ENCODE data around the gene RAD51B.

RAD51B gene

GRCh38 chr14:68459480-68460136 lies 640.0 kb downstream of the RAD51B start:
- no peak for DNase-seq

- no peak for DNase-seq
These were observed 641.0 kb downstream of the RAD51B start for GRCh38 chr14:68460541-68460940.

- no peak for DNase-seq
These were observed 641.5 kb downstream of the RAD51B start for GRCh38 chr14:68461086-68461485.

GRCh38 chr14:68462683-68463082 lies 643.1 kb downstream of the RAD51B start:
- no peak for DNase-seq

- no peak for DNase-seq
These were observed 643.7 kb downstream of the RAD51B start for GRCh38 chr14:68463299-68463698.

GRCh38 chr14:68463705-68464374 lies 644.3 kb downstream of the RAD51B start:
- DNase-seq = no peak

GRCh38 chr14:68464711-68465110 lies 645.1 kb downstream of the RAD51B start:
- no peak for DNase-seq

- DNase-seq = no peak
These were observed 647.0 kb downstream of the RAD51B start for GRCh38 chr14:68466491-68466977.

- no peak for DNase-seq
These were observed 647.8 kb downstream of the RAD51B start for GRCh38 chr14:68467425-68467824.

- DNase-seq = no peak
These were observed 649.0 kb downstream of the RAD51B start for GRCh38 chr14:68468437-68469207.

- no peak for DNase-seq
These were observed 649.7 kb downstream of the RAD51B start for GRCh38 chr14:68469208-68469713.

- no peak for DNase-seq
These were observed 650.8 kb downstream of the RAD51B start for GRCh38 chr14:68470361-68470760.

GRCh38 chr14:68471029-68471963 lies 651.7 kb downstream of the RAD51B start:
- no peak for DNase-seq

- DNase-seq = no peak
These were observed 652.5 kb downstream of the RAD51B start for GRCh38 chr14:68471964-68472508.

GRCh38 chr14:68473069-68473468 lies 653.5 kb downstream of the RAD51B start:
- no peak for DNase-seq

- DNase-seq = no peak
These were observed 654.2 kb downstream of the RAD51B start for GRCh38 chr14:68473794-68474193.

GRCh38 chr14:68474741-68475140 lies 655.2 kb downstream of the RAD51B start:
- DNase-seq = no peak

GRCh38 chr14:68475802-68476201 lies 656.2 kb downstream of the RAD51B start:
- no peak for DNase-seq

- no peak for DNase-seq
These were observed 656.9 kb downstream of the RAD51B start for GRCh38 chr14:68476212-68477109.

GRCh38 chr14:68477110-68477455 lies 657.5 kb downstream of the RAD51B start:
- DNase-seq = no peak

GRCh38 chr14:68477461-68478085 lies 658.0 kb downstream of the RAD51B start:
- no peak for DNase-seq

Data from activated CD4-positive, alpha-beta T cell treated with anti-CD3 and anti-CD28 coated beads for 1 hour (primary cell).